ENCODE results near the gene SAFB2.

SAFB2 gene

DNA sequence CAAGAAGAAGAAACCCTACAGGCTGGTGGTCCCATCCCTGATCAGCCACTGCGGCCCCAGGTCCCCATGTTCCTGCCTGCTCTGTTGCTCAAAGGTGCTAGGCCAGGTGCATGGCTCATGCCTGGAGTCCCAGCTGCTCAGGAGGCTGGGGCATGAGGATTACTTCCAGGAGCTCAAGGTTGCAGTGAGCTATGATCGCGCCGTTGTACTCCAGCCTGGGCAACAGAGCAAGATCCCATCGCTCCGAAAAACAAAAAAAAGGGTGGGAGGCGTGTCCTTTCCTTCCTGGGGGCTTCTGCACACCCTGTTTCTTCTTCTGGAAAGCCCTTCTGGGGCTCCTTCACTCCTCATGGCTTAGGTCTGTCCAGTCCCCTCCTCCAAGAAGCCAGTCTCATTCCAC, 42.9 kb downstream of the SAFB2 start:
- Histone ChIP-seq H3K4me1 (ENCODE audit: control insufficient read depth, insufficient read depth, low read length) (peaks cover 6% of the 10 kb centered on the region; the same call in 1 of the 2 replicates), H3K9me3 (ENCODE audit: control insufficient read depth, insufficient read depth, low read depth, low read length) (no peaks in the 10 kb centered on the region), H3K27ac (ENCODE audit: extremely low read depth, low read depth, low read length) (no peak overlapping the region), H3K4me3 (ENCODE audit: low read depth, low read length) (no peak overlapping the region), H3K36me3 (ENCODE audit: control insufficient read depth in 2 of 2, insufficient read depth in 1 of 2, low read length in 2 of 2) (peaks cover 0 to 20% of the 10 kb centered on the region in 2 experiments; a peak in 2 of 3 replicates)
- POLR2A ChIA-PET = no interaction called here
- TF ChIP-seq ZNF121 (tag by site-specific recombination; IDR thresholded peaks at IDR 0.05) (peak; percentile 81), KLF9 (tag by site-specific recombination; IDR thresholded peaks at IDR 0.05; ENCODE audit: low read depth) (no peak)
- CTCF ChIA-PET = interaction anchor here (0.6 to 2.9 kb wide), 6 partner anchors 13 to 541 kb away, joined by 3 to 20 read pairs (median 4); no protein-coding TSS in a partner anchor

DNA sequence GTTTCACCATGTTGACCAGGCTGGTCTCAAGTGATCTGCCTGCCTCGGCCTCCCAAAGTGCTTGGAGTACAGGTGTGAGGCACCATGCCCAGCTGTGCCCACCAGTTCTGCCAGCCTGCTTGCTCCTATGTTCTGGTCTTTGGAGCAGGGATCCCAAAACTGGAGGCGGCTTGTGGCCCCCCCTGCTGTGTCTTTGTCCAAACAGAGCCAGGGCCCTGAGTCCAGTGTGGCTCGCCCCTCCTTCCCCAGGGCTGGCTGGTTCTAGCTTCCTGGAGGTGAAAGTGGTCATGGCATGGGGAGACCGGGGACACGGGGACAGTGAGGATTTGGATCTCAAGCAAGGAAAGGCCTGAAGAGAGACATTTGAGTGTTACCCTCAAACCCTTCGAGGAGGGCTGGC, 43.3 kb downstream of the SAFB2 start:
- TF ChIP-seq ZNF791 (tag by site-specific recombination; IDR thresholded peaks at IDR 0.05) (no peak), ZNF114 (tag by site-specific recombination; IDR thresholded peaks at IDR 0.05) (no peak), ZNF776 (tag by site-specific recombination; IDR thresholded peaks at IDR 0.05; ENCODE audit: borderline replicate concordance) (no peak), ZNF223 (tag by site-specific recombination; IDR thresholded peaks at IDR 0.05) (no peak)
- TF ChIP-seq, protein P1, sequence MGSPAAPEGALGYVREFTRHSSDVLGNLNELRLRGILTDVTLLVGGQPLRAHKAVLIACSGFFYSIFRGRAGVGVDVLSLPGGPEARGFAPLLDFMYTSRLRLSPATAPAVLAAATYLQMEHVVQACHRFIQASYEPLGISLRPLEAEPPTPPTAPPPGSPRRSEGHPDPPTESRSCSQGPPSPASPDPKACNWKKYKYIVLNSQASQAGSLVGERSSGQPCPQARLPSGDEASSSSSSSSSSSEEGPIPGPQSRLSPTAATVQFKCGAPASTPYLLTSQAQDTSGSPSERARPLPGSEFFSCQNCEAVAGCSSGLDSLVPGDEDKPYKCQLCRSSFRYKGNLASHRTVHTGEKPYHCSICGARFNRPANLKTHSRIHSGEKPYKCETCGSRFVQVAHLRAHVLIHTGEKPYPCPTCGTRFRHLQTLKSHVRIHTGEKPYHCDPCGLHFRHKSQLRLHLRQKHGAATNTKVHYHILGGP (tag by site-specific recombination; IDR thresholded peaks at IDR 0.05) = no peak
- TF ChIP-seq, protein P2, sequence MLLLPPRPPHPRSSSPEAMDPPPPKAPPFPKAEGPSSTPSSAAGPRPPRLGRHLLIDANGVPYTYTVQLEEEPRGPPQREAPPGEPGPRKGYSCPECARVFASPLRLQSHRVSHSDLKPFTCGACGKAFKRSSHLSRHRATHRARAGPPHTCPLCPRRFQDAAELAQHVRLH (tag by site-specific recombination; IDR thresholded peaks at IDR 0.05) = no peak
- TF ChIP-seq, protein P3, sequence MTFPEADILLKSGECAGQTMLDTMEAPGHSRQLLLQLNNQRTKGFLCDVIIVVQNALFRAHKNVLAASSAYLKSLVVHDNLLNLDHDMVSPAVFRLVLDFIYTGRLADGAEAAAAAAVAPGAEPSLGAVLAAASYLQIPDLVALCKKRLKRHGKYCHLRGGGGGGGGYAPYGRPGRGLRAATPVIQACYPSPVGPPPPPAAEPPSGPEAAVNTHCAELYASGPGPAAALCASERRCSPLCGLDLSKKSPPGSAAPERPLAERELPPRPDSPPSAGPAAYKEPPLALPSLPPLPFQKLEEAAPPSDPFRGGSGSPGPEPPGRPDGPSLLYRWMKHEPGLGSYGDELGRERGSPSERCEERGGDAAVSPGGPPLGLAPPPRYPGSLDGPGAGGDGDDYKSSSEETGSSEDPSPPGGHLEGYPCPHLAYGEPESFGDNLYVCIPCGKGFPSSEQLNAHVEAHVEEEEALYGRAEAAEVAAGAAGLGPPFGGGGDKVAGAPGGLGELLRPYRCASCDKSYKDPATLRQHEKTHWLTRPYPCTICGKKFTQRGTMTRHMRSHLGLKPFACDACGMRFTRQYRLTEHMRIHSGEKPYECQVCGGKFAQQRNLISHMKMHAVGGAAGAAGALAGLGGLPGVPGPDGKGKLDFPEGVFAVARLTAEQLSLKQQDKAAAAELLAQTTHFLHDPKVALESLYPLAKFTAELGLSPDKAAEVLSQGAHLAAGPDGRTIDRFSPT (tag by site-specific recombination; IDR thresholded peaks at IDR 0.05) = peak; percentile 47; the same call in 1 of the 2 replicates
- ChIA-PET POLR2A (no interaction called here), CTCF (interaction anchor here (0.6 to 2.9 kb wide), 5 partner anchors 19 to 130 kb away, joined by 3 to 20 read pairs (median 3); no protein-coding TSS in a partner anchor)
- Histone ChIP-seq H3K27ac (ENCODE audit: extremely low read depth, low read depth, low read length) (no peak overlapping the region), H3K36me3 (ENCODE audit: control insufficient read depth in 2 of 2, insufficient read depth in 1 of 2, low read length in 2 of 2) (peaks cover 0 to 17% of the 10 kb centered on the region in 2 experiments; a peak in 1 of 3 replicates), H3K4me3 (ENCODE audit: low read depth, low read length) (no peak overlapping the region), H3K4me1 (ENCODE audit: control insufficient read depth, insufficient read depth, low read length) (peaks cover 6% of the 10 kb centered on the region; the same call in 1 of the 2 replicates), H3K9me3 (ENCODE audit: control insufficient read depth, insufficient read depth, low read depth, low read length) (no peaks in the 10 kb centered on the region)

DNA sequence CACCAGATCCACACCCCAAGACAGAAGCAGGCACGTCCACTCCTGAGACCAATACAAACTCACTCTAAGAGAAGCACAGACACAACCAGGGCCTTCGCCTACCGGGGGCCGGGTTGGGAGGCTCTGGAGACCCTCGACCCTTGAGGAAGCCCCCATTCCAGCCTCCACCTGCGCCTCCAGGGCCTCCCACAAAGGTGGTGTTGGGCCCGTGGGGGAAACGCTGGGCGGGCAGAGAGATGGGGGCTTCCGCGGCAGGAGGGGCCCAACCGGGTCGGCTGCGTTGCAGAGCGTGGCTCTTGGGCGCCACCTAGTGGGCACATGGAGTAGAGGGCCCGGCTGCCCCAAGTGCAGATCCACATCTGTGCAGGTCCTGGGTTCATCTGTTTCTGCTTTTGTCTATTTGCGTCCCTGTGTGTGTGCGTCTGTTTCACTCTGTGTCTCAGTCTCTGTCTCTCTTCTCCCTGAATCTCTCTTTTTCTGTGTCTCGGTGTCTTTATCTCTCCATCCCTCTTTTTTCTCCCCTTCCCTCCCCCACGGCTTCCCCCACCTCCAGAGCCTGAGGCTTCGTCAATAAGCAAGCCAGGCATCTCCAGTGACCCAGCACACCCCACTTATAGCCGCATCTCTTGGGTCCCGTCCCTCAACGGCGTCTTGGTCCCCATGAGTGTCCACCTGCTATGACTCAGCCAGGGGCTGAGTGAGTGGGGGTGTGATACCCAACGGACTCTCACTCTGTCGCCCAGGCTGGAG, 44.3 kb downstream of the SAFB2 start:
- POLR2A ChIA-PET = no interaction called here
- CTCF ChIA-PET = interaction anchor here (0.6 to 2.9 kb wide), 5 partner anchors 18 to 31 kb away, joined by 3 to 20 read pairs (median 4); no protein-coding TSS in a partner anchor
- peaks cover 6% of the 10 kb centered on the region; the same call in 1 of the 2 replicates for H3K4me1 ChIP-seq (ENCODE audit: control insufficient read depth, insufficient read depth, low read length)
- H3K4me3 ChIP-seq (ENCODE audit: low read depth, low read length) = no peak overlapping the region; the same call in 1 of the 2 replicates
- H3K9me3 ChIP-seq (ENCODE audit: control insufficient read depth, insufficient read depth, low read depth, low read length) = no peaks in the 10 kb centered on the region
- no peak overlapping the region for H3K27ac ChIP-seq (ENCODE audit: extremely low read depth, low read depth, low read length)
- H3K36me3 ChIP-seq (ENCODE audit: control insufficient read depth in 2 of 2, insufficient read depth in 1 of 2, low read length in 2 of 2) = peaks cover 0 to 9% of the 10 kb centered on the region in 2 experiments; a peak in 1 of 3 replicates
- no peak for TF ChIP-seq ZNF529 (tag by site-specific recombination; IDR thresholded peaks at IDR 0.05; ENCODE audit: insufficient replicate concordance)
- TF ChIP-seq, protein P4, sequence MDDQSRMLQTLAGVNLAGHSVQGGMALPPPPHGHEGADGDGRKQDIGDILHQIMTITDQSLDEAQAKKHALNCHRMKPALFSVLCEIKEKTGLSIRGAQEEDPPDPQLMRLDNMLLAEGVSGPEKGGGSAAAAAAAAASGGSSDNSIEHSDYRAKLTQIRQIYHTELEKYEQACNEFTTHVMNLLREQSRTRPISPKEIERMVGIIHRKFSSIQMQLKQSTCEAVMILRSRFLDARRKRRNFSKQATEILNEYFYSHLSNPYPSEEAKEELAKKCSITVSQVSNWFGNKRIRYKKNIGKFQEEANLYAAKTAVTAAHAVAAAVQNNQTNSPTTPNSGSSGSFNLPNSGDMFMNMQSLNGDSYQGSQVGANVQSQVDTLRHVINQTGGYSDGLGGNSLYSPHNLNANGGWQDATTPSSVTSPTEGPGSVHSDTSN (CRISPR knock-in tag; IDR thresholded peaks at IDR 0.05) = no peak
- no peak for TF ChIP-seq ZNF202 (tag by site-specific recombination; IDR thresholded peaks at IDR 0.05; ENCODE audit: borderline replicate concordance)
- TF ChIP-seq ZNF596 (tag by site-specific recombination; IDR thresholded peaks at IDR 0.05) = no peak
- TF ChIP-seq, protein P5, sequence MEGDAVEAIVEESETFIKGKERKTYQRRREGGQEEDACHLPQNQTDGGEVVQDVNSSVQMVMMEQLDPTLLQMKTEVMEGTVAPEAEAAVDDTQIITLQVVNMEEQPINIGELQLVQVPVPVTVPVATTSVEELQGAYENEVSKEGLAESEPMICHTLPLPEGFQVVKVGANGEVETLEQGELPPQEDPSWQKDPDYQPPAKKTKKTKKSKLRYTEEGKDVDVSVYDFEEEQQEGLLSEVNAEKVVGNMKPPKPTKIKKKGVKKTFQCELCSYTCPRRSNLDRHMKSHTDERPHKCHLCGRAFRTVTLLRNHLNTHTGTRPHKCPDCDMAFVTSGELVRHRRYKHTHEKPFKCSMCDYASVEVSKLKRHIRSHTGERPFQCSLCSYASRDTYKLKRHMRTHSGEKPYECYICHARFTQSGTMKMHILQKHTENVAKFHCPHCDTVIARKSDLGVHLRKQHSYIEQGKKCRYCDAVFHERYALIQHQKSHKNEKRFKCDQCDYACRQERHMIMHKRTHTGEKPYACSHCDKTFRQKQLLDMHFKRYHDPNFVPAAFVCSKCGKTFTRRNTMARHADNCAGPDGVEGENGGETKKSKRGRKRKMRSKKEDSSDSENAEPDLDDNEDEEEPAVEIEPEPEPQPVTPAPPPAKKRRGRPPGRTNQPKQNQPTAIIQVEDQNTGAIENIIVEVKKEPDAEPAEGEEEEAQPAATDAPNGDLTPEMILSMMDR (tag by site-specific recombination; IDR thresholded peaks at IDR 0.05) = peak; percentile 93
- TF ChIP-seq ZNF548 (tag by site-specific recombination; IDR thresholded peaks at IDR 0.05) = no peak
- TF ChIP-seq, protein P6, sequence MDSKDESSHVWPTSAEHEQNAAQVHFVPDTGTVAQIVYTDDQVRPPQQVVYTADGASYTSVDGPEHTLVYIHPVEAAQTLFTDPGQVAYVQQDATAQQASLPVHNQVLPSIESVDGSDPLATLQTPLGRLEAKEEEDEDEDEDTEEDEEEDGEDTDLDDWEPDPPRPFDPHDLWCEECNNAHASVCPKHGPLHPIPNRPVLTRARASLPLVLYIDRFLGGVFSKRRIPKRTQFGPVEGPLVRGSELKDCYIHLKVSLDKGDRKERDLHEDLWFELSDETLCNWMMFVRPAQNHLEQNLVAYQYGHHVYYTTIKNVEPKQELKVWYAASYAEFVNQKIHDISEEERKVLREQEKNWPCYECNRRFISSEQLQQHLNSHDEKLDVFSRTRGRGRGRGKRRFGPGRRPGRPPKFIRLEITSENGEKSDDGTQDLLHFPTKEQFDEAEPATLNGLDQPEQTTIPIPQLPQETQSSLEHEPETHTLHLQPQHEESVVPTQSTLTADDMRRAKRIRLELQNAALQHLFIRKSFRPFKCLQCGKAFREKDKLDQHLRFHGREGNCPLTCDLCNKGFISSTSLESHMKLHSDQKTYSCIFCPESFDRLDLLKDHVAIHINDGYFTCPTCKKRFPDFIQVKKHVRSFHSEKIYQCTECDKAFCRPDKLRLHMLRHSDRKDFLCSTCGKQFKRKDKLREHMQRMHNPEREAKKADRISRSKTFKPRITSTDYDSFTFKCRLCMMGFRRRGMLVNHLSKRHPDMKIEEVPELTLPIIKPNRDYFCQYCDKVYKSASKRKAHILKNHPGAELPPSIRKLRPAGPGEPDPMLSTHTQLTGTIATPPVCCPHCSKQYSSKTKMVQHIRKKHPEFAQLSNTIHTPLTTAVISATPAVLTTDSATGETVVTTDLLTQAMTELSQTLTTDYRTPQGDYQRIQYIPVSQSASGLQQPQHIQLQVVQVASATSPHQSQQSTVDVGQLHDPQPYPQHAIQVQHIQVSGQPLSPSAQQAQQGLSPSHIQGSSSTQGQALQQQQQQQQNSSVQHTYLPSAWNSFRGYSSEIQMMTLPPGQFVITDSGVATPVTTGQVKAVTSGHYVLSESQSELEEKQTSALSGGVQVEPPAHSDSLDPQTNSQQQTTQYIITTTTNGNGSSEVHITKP (tag by site-specific recombination; IDR thresholded peaks at IDR 0.05) = no peak
- TF ChIP-seq ZNF391 (tag by site-specific recombination; IDR thresholded peaks at IDR 0.05; ENCODE audit: borderline replicate concordance, low read depth) = no peak
